HUES64 (cell line): Measurements from ENCODE around the gene CHTF18.
"Not testable (repeated sequence)": the region's sequence is repeated elsewhere in the genome, so short reads cannot be mapped to it uniquely, and the experiment has no call there.

Source experiments
- H3K27ac ChIP-seq: 2 replicates; pipeline ENCODE4 v1.7.0; 2013; ENCODE audit warnings: low read depth, low read length, inconsistent platforms
- H3K27me3 ChIP-seq: 2 replicates; pipeline ENCODE4 v1.6.1; 2013; ENCODE audit warnings: mild to moderate bottlenecking, low read length; ENCODE audit not compliant: insufficient read depth
- H3K36me3 ChIP-seq: 2 replicates; pipeline ENCODE4 v1.6.1; 2013; ENCODE audit warnings: mild to moderate bottlenecking, low read length; ENCODE audit not compliant: insufficient read depth
- H3K4me1 ChIP-seq: 2 replicates; pipeline ENCODE4 v1.6.1; 2013; ENCODE audit warnings: mild to moderate bottlenecking, low read length, moderate library complexity; ENCODE audit not compliant: insufficient read depth
- H3K4me3 ChIP-seq: 2 replicates; pipeline ENCODE4 v1.5.1; 2013; ENCODE audit warnings: mild to moderate bottlenecking, low read length, moderate library complexity
- H3K9ac ChIP-seq: 2 replicates; pipeline ENCODE4 v1.6.1; 2013; ENCODE audit warnings: mild to moderate bottlenecking, low read depth, low read length
- H3K9me3 ChIP-seq: 2 replicates; pipeline ENCODE4 v1.6.1; 2013; ENCODE audit warnings: low read depth, low read length; ENCODE audit not compliant: insufficient read depth
- WGBS: fragments of 150-250, 120-280 bp; methylation state at CpG from one replicate; pipeline ENCODE4 v1.1.7; 2013; ENCODE audit warnings: missing lambda C conversion rate; 5-methylcytosine and 5-hydroxymethylcytosine counted together

CHTF18 gene

GRCh38 chr16:836221-836620 lies 47.8 kb downstream of the CHTF18 start:
- Histone ChIP-seq H3K36me3 (no peaks in the 10 kb centered on the region), H3K27ac (no peak overlapping the region), H3K9me3 (peaks cover 15% of the 10 kb centered on the region), H3K27me3 (no peaks in the 10 kb centered on the region), H3K4me3 (no peak overlapping the region), H3K9ac (no peak overlapping the region), H3K4me1 (no peaks in the 10 kb centered on the region)
- 97% methylated on average over 4 of the region's 4 CpGs for WGBS

- peaks cover 15% of the 10 kb centered on the region for H3K9me3 ChIP-seq
- not testable (repeated sequence) for H3K27ac ChIP-seq, H3K27me3 ChIP-seq, H3K36me3 ChIP-seq, H3K9ac ChIP-seq, H3K4me1 ChIP-seq, H3K4me3 ChIP-seq
- 98% methylated on average over 3 of the region's 3 CpGs for WGBS
Observed at GRCh38 chr16:836822-837221, 48.4 kb downstream of the CHTF18 start.

GRCh38 chr16:838741-839140 lies 50.3 kb downstream of the CHTF18 start:
- Histone ChIP-seq H3K36me3 (no peaks in the 10 kb centered on the region), H3K27ac (no peak overlapping the region), H3K4me3 (no peak overlapping the region), H3K27me3 (no peaks in the 10 kb centered on the region), H3K4me1 (no peaks in the 10 kb centered on the region), H3K9me3 (peaks cover 15% of the 10 kb centered on the region), H3K9ac (no peak overlapping the region; the same call in 1 of the 2 replicates)
- 91% methylated on average over 14 of the region's 14 CpGs for whole genome bisulfite sequencing

- 88% methylated on average over 24 of the region's 24 CpGs for WGBS
- peaks cover 15% of the 10 kb centered on the region for H3K9me3 ChIP-seq
Observed at GRCh38 chr16:839643-840408, 51.4 kb downstream of the CHTF18 start.

GRCh38 chr16:840561-841454 lies 52.4 kb downstream of the CHTF18 start:
- H3K27me3 ChIP-seq: no peaks in the 10 kb centered on the region
- H3K4me1 ChIP-seq: no peaks in the 10 kb centered on the region
- no peak overlapping the region for H3K9ac ChIP-seq
- WGBS: 94% methylated on average over 34 of the region's 34 CpGs
- H3K36me3 ChIP-seq: no peaks in the 10 kb centered on the region
- H3K9me3 ChIP-seq: peaks cover 12% of the 10 kb centered on the region
- no peak overlapping the region for H3K27ac ChIP-seq
- H3K4me3 ChIP-seq: no peak overlapping the region

More at GRCh38 chr16:839643-840408, 51.4 kb downstream of the CHTF18 start:
- H3K27me3 ChIP-seq: no peaks in the 10 kb centered on the region
- H3K36me3 ChIP-seq: no peaks in the 10 kb centered on the region
- H3K4me3 ChIP-seq: no peak overlapping the region
- H3K9ac ChIP-seq: no peak overlapping the region
- H3K27ac ChIP-seq: no peak overlapping the region
- H3K4me1 ChIP-seq: no peaks in the 10 kb centered on the region

- no peaks in the 10 kb centered on the region for H3K4me1 ChIP-seq
- H3K36me3 ChIP-seq: no peaks in the 10 kb centered on the region
- 94% methylated on average over 27 of the region's 27 CpGs for WGBS
- H3K9ac ChIP-seq: no peak overlapping the region
- no peak overlapping the region for H3K27ac ChIP-seq
- peaks cover 5% of the 10 kb centered on the region; the same call in 1 of the 2 replicates for H3K9me3 ChIP-seq
- H3K4me3 ChIP-seq: no peak overlapping the region
- no peaks in the 10 kb centered on the region for H3K27me3 ChIP-seq
Observed at GRCh38 chr16:841455-842060, 53.1 kb downstream of the CHTF18 start.

GRCh38 chr16:842061-842476 lies 53.6 kb downstream of the CHTF18 start:
- Histone ChIP-seq H3K4me1 (no peaks in the 10 kb centered on the region), H3K36me3 (no peaks in the 10 kb centered on the region), H3K27ac (no peak overlapping the region), H3K4me3 (no peak overlapping the region), H3K27me3 (no peaks in the 10 kb centered on the region), H3K9ac (no peak overlapping the region), H3K9me3 (peaks cover 3% of the 10 kb centered on the region; the same call in 1 of the 2 replicates)
- 92% methylated on average over 19 of the region's 19 CpGs for WGBS

- no peak overlapping the region for H3K4me3 ChIP-seq
- no peak overlapping the region; the same call in 1 of the 2 replicates for H3K9ac ChIP-seq
- WGBS: 83% methylated on average over 33 of the region's 33 CpGs
- no peaks in the 10 kb centered on the region for H3K4me1 ChIP-seq
- no peaks in the 10 kb centered on the region for H3K27me3 ChIP-seq
- peaks cover 10% of the 10 kb centered on the region; the same call in 1 of the 2 replicates for H3K9me3 ChIP-seq
- H3K27ac ChIP-seq: no peak overlapping the region
- no peaks in the 10 kb centered on the region for H3K36me3 ChIP-seq
Observed at GRCh38 chr16:842711-843560, 54.5 kb downstream of the CHTF18 start.

- 93% methylated on average over 20 of the region's 20 CpGs for WGBS
- Histone ChIP-seq H3K36me3 (no peaks in the 10 kb centered on the region), H3K27me3 (no peaks in the 10 kb centered on the region), H3K4me3 (no peak overlapping the region), H3K9ac (no peak overlapping the region), H3K27ac (no peak overlapping the region), H3K9me3 (peaks cover 18% of the 10 kb centered on the region; the same call in 1 of the 2 replicates), H3K4me1 (no peaks in the 10 kb centered on the region)
Observed at GRCh38 chr16:843771-844170, 55.4 kb downstream of the CHTF18 start.

- Histone ChIP-seq H3K36me3 (no peaks in the 10 kb centered on the region), H3K9me3 (peaks cover 28% of the 10 kb centered on the region; the same call in 1 of the 2 replicates), H3K9ac (no peak overlapping the region), H3K27me3 (no peaks in the 10 kb centered on the region), H3K4me3 (no peak overlapping the region), H3K27ac (no peak overlapping the region), H3K4me1 (no peaks in the 10 kb centered on the region)
- 95% methylated on average over 48 of the region's 48 CpGs for WGBS
Observed at GRCh38 chr16:844638-845350, 56.4 kb downstream of the CHTF18 start.
